GM18858 (cell line): ENCODE results near the gene CDK6.

Source experiments
- ATAC-seq: cut with Tn5 transposase; IDR thresholded peaks from one replicate; pipeline ENCODE4 v1.9.1; 2021; ENCODE audit not compliant: unreplicated experiment

CDK6 gene

GRCh38 chr7:92715963-92716362 lies 120.4 kb downstream of the CDK6 start:
- ATAC-seq = no peak

GRCh38 chr7:92714767-92715166 lies 121.6 kb downstream of the CDK6 start:
- ATAC-seq = no peak

DNA sequence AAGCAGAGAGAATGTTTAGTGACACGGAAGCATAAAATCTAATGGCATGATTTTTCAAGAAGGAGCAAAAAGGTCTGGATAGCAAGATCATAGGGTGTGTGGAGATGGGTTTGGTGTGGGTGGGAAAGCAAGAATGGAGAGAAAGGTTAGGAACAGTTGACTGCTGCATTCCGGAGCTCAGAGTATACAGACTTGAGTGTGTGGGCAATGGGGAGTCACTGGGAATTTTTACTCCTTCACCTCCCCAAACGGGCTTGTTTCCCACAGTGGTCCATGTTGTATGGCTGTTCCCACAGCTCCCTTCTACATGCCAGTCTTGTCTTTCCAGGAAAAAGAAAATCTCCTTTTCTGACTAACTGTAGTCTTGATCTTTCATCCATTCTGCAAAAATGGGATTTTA lies 122.1 kb downstream of the CDK6 start:
- no peak for ATAC-seq

DNA sequence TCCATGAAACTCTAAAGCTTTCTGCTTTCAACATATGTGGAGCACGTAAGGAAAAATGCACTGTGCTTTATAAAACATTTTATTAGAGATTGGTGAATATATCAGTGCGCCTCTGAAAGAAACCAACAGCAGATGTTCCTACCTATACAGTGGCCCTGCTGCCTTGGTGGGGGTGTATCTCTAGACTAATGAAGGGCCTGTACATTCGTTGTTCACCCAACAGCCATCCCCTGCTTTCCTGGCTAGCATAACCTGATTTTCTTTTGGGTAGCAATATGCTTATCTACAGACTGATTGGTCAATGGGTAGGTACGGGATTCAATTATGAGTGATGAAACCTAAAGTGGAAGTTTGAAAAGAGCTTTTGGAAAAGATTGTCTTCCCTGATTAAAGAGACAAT lies 126.5 kb downstream of the CDK6 start:
- ATAC-seq = no peak

GRCh38 chr7:92709150-92709549 lies 127.2 kb downstream of the CDK6 start:
- ATAC-seq = no peak

- ATAC-seq = no peak
Observed at GRCh38 chr7:92708111-92709042, 128.0 kb downstream of the CDK6 start.

GRCh38 chr7:92707435-92707834 lies 128.9 kb downstream of the CDK6 start:
- no peak for ATAC-seq

DNA sequence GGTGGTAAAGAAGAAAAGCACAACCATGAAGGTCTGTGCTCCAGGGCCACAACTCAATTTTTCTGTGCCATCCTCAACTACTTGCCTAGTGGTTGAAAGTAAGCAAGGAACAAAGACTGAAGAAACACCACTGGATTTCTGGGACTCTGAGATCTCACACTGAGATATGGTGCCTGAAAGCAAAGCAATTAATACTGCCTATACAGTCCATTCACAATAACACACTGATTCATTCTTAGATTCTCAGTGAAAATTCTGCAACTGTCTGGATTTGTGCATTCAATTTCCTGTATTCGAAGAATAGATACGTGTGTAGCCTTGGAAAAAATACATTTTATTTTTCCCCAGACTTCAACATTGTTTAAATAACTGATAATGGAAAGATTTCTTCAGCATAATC lies 129.8 kb downstream of the CDK6 start:
- no peak for ATAC-seq

- ATAC-seq = no peak
Observed at GRCh38 chr7:92705831-92706230, 130.5 kb downstream of the CDK6 start.

DNA sequence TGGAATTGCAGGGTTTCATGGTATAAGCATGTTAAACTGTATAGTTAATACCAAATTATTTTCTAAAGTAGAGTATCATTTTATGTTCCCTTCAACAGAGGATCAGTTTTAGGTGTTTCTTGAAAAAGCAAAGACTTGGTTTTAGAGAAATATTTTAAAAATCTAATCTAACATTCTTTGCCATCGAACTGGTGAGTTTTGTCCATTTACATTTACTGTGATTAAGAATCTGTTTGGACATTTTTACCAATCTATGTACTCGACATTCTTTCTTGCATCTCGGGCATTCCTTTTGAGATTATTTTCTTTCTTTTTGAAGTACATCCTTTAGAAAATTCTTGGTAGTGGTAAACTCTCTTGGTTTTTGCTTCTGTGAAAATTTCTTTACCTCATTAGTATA lies 131.5 kb downstream of the CDK6 start:
- no peak for ATAC-seq

- no peak for ATAC-seq
Observed at GRCh38 chr7:92702535-92702934, 133.8 kb downstream of the CDK6 start.

- no peak for ATAC-seq
Observed at GRCh38 chr7:92699966-92700514, 136.3 kb downstream of the CDK6 start.

- no peak for ATAC-seq
Observed at GRCh38 chr7:92699560-92699959, 136.8 kb downstream of the CDK6 start.

DNA sequence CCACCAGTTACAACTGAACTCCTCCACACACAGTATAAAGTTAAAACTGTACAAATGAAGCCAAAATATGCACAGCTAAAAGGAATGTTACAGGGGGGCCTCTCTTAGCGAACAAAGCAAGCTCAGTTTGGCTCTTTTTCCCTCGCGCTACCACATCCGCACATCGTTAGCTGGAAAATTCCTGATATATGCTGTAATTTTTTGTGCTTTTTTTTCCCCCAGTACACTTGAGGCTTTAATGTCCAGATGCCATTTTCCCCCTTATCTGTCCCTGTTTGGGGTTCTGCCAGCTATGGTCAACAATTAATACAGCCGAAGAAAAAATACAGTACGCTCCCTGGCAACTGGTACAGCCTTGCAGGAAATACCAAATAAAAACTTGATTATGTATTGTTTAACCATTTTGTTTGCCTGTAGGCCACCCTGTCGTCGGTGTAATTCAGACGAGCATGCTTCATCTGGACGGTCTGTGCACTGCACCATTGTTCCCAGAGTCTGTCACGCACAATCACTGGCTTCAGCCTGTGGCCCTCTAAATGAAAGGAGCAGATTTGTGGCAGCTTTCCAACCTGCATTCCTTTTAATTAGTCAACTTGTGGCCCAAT lies 138.0 kb downstream of the CDK6 start:
- no peak for ATAC-seq

DNA sequence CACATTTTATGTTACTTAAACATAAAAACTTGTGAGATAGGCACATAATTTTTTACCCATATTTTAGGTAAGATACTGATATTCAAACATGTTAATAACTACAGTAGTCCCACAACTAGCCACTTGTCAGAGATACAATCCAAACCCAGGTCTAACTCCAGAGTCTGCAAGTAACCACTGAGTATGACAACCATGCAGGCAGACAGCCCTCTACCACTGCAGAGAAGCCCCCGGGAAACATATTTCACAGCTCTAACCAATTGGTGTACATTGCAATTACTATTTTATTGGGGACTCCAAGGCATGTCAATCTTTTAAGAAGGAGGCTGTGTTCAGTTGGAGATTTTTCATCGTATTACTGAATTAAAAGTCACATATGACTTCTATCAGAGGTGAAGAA lies 139.0 kb downstream of the CDK6 start:
- no peak for ATAC-seq

DNA sequence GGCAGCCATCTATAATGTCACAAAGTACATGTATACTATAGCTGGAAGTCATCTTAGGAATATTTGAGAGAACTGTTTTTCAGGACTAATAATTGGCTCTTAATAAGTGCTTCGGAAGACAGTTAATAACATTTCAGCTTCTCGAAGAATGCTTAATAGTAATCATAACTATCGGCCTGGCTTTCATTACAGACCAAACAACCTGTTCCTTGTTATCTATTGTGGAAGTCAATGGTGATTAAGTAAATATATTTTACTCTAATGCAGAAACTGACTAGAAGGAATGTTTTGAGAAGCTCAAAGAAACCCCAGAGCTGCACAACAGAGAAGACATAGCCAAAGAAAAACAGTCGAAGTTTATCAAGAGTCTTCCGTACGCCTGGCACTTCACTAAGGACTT lies 139.4 kb downstream of the CDK6 start:
- ATAC-seq = no peak

- no peak for ATAC-seq
Observed at GRCh38 chr7:92696584-92696983, 139.8 kb downstream of the CDK6 start.

DNA sequence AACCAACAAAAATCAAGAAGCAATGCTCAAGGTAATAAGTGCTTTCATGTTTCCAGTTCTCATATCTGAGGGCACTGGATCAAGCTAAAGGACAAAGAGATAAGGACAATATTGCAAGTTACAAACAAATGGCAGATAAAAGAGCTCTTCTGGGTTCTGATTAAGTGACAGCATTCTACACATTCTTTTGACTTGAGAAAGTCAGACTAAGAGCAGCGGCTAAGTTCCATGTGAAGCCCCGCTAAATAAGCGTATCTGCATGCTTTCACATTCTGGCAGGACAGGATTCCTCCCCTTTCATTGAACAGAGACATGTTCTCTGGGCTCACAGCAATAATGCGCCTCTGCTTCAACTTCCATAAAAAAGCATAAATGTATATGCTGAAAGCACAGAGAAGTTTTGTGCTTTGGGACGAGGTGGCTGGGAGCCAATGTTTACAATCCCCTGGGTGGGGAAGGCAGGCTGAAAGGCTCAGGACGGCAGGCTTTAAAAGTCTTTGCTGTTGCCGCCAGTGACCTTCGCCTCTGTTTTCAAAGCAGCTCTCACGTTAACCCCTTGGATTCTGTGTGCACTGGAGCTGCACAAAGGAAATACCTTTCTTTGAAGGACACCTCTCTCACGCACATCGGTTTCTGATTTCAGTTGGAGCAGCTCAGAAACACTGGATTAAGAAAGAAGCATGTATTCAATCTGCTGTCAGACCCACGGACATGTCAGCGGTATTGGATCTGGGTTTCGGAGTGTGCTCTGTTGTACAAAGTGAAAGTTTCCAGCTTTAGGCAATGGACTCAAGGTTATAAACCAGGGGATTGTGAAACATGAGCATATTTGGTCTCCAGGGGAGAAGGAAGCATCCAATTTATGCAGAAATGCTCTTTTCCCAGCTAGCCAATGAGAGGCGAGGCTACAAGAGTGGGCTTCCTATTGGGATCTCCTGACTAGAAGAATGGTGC lies 140.8 kb downstream of the CDK6 start:
- no peak for ATAC-seq

DNA sequence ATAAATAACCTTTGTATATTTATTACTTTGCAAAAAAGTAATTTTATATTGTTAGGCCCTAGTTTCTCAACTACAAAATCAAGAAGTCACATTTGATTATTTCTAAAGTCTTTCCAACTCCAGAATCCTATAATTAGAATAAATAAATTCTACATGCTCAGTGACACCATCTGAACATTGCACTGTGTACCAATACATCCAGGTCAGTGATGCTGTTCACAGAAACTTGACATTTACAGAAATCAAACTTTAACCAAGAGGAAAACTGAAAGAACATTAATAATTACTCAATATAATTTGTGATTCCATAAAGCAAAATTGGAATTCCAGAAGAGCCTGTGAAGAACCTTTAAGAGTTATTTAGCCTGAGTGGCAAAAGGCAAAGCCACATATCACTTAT lies 142.2 kb downstream of the CDK6 start:
- no peak for ATAC-seq

- ATAC-seq = no peak
Observed at GRCh38 chr7:92693519-92693918, 142.9 kb downstream of the CDK6 start.

- peak; percentile 85 for ATAC-seq
Observed at GRCh38 chr7:92691578-92691977, 144.8 kb downstream of the CDK6 start.
